Inflammatory macrophage (primary cell): ENCODE measurements around the gene SVIL.
"Not testable (repeated sequence)": the region's sequence is repeated elsewhere in the genome, so short reads cannot be mapped to it uniquely, and the experiment has no call there.

ENCODE experiments used
- DNase-seq, 2 donors: peaks; one replicate each; pipeline ENCODE4 v3.0.0-alpha.2; 2020 to 2022

SVIL gene

GRCh38 chr10:29515104-29515503 lies 119.7 kb downstream of the SVIL start:
- not testable (repeated sequence) for DNase-seq

- DNase-seq: no peak
These were observed 120.5 kb downstream of the SVIL start for GRCh38 chr10:29514306-29514705.

- DNase-seq: no peak
These were observed 122.3 kb downstream of the SVIL start for GRCh38 chr10:29512425-29512974.

- DNase-seq: not testable (repeated sequence)
These were observed 123.0 kb downstream of the SVIL start for GRCh38 chr10:29511806-29512205.

GRCh38 chr10:29510483-29511157 lies 124.2 kb downstream of the SVIL start:
- DNase-seq: not testable (repeated sequence)

GRCh38 chr10:29508554-29509244 lies 126.1 kb downstream of the SVIL start:
- no peak for DNase-seq

GRCh38 chr10:29507750-29508149 lies 127.0 kb downstream of the SVIL start:
- DNase-seq: not testable (repeated sequence)

- DNase-seq: not testable (repeated sequence)
These were observed 128.3 kb downstream of the SVIL start for GRCh38 chr10:29506324-29506921.

- DNase-seq: no peak
These were observed 132.4 kb downstream of the SVIL start for GRCh38 chr10:29502351-29502750.

- no peak for DNase-seq
These were observed 133.1 kb downstream of the SVIL start for GRCh38 chr10:29501692-29502091.

GRCh38 chr10:29499993-29500537 lies 134.7 kb downstream of the SVIL start:
- no peak for DNase-seq

GRCh38 chr10:29496341-29497162 lies 138.2 kb downstream of the SVIL start:
- DNase-seq: peak; percentile 18 to 61

GRCh38 chr10:29495366-29495765 lies 139.4 kb downstream of the SVIL start:
- no peak for DNase-seq

- DNase-seq: no peak
These were observed 141.1 kb downstream of the SVIL start for GRCh38 chr10:29493697-29494096.

GRCh38 chr10:29492774-29493173 lies 142.0 kb downstream of the SVIL start:
- DNase-seq: no peak

GRCh38 chr10:29491918-29492317 lies 142.9 kb downstream of the SVIL start:
- DNase-seq: no peak

- not testable (repeated sequence) for DNase-seq
These were observed 143.9 kb downstream of the SVIL start for GRCh38 chr10:29490781-29491280.

- not testable (repeated sequence) for DNase-seq
These were observed 146.3 kb downstream of the SVIL start for GRCh38 chr10:29488471-29488870.

GRCh38 chr10:29487884-29488266 lies 146.9 kb downstream of the SVIL start:
- not testable (repeated sequence) for DNase-seq

- DNase-seq: not testable (repeated sequence)
These were observed 147.5 kb downstream of the SVIL start for GRCh38 chr10:29487032-29487883.

- DNase-seq: peak; percentile 77 to 85
These were observed 148.3 kb downstream of the SVIL start for GRCh38 chr10:29486433-29486832.
